Measurements from ENCODE around the gene ABCC1.

DNA sequence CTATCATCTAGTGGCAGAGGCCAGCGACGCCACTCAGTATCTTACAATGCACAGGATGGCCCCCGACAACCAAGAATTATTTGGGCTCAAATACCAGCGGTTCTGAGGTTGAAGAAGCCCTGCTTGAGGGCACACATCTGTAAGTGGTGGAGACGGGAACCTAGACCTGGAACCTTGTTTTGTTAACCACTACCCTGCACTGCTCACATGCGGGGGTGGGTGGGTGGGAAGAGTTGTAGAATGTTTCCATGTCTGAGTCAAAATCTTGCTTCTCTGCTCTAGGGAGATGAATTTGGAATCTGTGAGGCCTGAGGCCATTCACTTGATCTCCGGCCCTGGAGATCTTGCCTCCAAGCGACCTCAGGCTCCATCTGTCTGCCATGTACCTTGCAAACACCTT lies 44.1 kb downstream of the ABCC1 start:
- TF ChIP-seq CTCF (IDR thresholded peaks at IDR 0.05; ENCODE audit: insufficient read depth, low read length, poor library complexity, severe bottlenecking) (no peak), EZH2phosphoT487 (conservative IDR thresholded peaks at IDR 0.05; ENCODE audit: low read length) (no peak)

Data from SU-DHL-6 (cell line).